ENCODE measurements around the gene TMPRSS11A. TPM values are rescaled to one million over a fixed set of nuclear protein-coding genes. Genes with fewer than 3 reads are reported as not detected.

Gene TMPRSS11A
- total and polyA plus RNA-seq, 2 donors (not counting 3 experiments of a cell fraction or from before 2014, with no cell fraction given), result not detected

- Histone ChIP-seq H3K36me3 (ENCODE audit: control insufficient read depth in 2 of 2, extremely low read depth in 1 of 2, insufficient read depth in 2 of 2, low read length in 2 of 2) (no peaks in the 10 kb centered on the region), H3K4me1 (ENCODE audit: control insufficient read depth, extremely low read depth, insufficient read depth, low read length) (no peaks in the 10 kb centered on the region), H2AFZ (ENCODE audit: low read depth, low read length) (no peak overlapping the region), H3K4me2 (ENCODE audit: insufficient read depth, low read length) (no peak overlapping the region), H3K9ac (replicated peaks; ENCODE audit: extremely low read depth, insufficient read depth, low read length) (no peak overlapping the region), H3K27ac (ENCODE audit: insufficient read depth, low read depth, low read length) (no peak overlapping the region), H3K9me3 (replicated peaks; ENCODE audit: control insufficient read depth, insufficient read depth, low read length) (no peaks in the 10 kb centered on the region), H3K79me2 (ENCODE audit: control insufficient read depth, insufficient read depth, low read length) (no peaks in the 10 kb centered on the region), H4K20me1 (replicated peaks; ENCODE audit: control insufficient read depth, extremely low read depth, insufficient read depth, low read length) (no peaks in the 10 kb centered on the region), H3K27me3 (ENCODE audit: control insufficient read depth in 2 of 2, insufficient read depth in 2 of 2, low read length in 2 of 2) (peaks cover 1 to 6% of the 10 kb centered on the region in 2 experiments), H3K9me1 (replicated peaks; ENCODE audit: control insufficient read depth, extremely low read depth, insufficient read depth, low read length) (no peaks in the 10 kb centered on the region), H3K4me3 (replicated peaks in 1 of 3; ENCODE audit: insufficient read depth in 1 of 3, low read depth in 1 of 3, low read length in 3 of 3) (no peak overlapping the region)
- dilution Hi-C loops (cut with MboI; ENCODE audit: extremely low pct_ligation_motif_present, low sequenced_read_pairs) (no loop called here), intact Hi-C loops (cut with micrococcal nuclease) (loop anchor here (1.0 to 2.0 kb wide), 4 partner anchors 24 to 361 kb away; no protein-coding TSS in a partner anchor)
- FAIRE-seq (no peak), DNase-seq (ENCODE audit: low read depth, low spot score) (peak; percentile 34)
- no TSS peak for BruUV-seq (replicated peaks)
- TF ChIP-seq, protein P1, sequence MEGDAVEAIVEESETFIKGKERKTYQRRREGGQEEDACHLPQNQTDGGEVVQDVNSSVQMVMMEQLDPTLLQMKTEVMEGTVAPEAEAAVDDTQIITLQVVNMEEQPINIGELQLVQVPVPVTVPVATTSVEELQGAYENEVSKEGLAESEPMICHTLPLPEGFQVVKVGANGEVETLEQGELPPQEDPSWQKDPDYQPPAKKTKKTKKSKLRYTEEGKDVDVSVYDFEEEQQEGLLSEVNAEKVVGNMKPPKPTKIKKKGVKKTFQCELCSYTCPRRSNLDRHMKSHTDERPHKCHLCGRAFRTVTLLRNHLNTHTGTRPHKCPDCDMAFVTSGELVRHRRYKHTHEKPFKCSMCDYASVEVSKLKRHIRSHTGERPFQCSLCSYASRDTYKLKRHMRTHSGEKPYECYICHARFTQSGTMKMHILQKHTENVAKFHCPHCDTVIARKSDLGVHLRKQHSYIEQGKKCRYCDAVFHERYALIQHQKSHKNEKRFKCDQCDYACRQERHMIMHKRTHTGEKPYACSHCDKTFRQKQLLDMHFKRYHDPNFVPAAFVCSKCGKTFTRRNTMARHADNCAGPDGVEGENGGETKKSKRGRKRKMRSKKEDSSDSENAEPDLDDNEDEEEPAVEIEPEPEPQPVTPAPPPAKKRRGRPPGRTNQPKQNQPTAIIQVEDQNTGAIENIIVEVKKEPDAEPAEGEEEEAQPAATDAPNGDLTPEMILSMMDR (IDR thresholded peaks at IDR 0.05; ENCODE audit: extremely low read depth in 1 of 2, insufficient read depth in 1 of 2, low read depth in 1 of 2, low read length in 2 of 2), result peak; percentile 30 to 37
- TF ChIP-seq, protein P2, sequence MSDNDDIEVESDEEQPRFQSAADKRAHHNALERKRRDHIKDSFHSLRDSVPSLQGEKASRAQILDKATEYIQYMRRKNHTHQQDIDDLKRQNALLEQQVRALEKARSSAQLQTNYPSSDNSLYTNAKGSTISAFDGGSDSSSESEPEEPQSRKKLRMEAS (IDR thresholded peaks at IDR 0.05; ENCODE audit: insufficient read depth, insufficient read length), result no peak
- TF ChIP-seq GATA2 (IDR thresholded peaks at IDR 0.05; ENCODE audit: insufficient read depth, insufficient read length, low read depth, low read length) (no peak), JUN (IDR thresholded peaks at IDR 0.05; ENCODE audit: borderline replicate concordance, insufficient read depth, insufficient read length, low read depth) (no peak), EZH2 (IDR thresholded peaks at IDR 0.05; ENCODE audit: borderline replicate concordance, low read depth, low read length, severe bottlenecking) (no peak)
- POLR2A ChIA-PET, result no interaction called here
- CTCF ChIA-PET, result interaction anchor here (0.7 to 3.0 kb wide), 19 partner anchors 8 to 364 kb away, joined by 3 to 52 read pairs (median 4); partner anchors contain the start of gene TMPRSS11D
Observed at GRCh38 chr4:67909905-67910584, 53.2 kb downstream of the TMPRSS11A start.

All from endothelial cell of umbilical vein (primary cell).